NCI-H2227 (cell line): Measurements from ENCODE around the gene KRTAP4-11.
"Not testable (repeated sequence)": the region's sequence is repeated elsewhere in the genome, so short reads cannot be mapped to it uniquely, and the experiment has no call there.

Experiments used
- DNase-seq: peaks from one replicate; lab custom pipeline; 2025; ENCODE audit not compliant: unreplicated experiment; lab: John Stamatoyannopoulos, UW

KRTAP4-11 gene

DNA sequence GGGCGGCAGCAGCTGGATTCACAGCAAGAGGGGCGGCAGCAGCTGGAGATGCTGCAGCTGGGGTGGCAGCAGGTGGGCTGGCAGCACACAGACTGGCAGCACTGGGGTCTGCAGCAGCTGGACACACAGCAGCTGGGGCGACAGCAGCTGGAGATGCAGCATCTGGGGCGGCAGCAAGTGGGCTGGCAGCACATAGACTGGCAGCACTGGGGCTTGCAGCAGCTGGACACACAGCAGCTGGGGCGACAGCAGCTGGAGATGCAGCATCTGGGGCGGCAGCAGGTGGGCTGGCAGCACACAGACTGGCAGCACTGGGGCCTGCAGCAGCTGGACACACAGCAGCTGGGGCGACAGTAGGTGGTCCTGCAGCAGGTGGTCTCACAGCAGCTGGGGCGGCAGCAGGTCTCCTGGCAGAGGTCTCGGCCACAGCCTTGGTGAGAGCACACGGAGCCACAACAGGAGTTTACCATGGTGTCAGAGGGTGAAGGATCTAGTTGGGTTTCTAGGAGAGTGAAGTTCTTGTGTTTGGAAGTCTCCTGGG, at the start of gene KRTAP4-11:
KRTAP4-11 (minus strand) TSS at position 528 of the 541 bp plus-strand sequence; CDS start at position 470, 58 bp downstream.
- DNase-seq: not testable (repeated sequence)

DNA sequence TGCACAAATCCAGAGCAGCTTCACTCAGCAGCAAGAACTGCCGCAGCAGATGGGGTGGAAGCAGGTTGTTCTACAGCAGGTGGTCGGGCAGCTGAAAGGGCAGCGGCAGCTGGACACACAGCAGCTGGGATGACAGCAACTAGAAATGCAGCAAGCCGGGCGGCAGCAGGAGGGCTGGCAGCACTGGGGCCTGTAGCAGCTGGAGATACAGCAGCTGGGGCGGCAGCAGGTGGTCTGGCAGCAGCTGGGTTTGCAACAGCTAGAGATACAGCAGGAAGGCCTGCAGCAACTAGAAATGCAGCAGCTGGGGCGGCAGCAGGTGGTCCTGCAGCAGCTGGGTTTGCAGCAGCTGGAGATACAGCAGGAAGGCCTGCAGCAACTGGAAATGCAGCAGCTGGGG, 49.4 kb upstream of the KRTAP4-11 start:
- DNase-seq: no peak

DNA sequence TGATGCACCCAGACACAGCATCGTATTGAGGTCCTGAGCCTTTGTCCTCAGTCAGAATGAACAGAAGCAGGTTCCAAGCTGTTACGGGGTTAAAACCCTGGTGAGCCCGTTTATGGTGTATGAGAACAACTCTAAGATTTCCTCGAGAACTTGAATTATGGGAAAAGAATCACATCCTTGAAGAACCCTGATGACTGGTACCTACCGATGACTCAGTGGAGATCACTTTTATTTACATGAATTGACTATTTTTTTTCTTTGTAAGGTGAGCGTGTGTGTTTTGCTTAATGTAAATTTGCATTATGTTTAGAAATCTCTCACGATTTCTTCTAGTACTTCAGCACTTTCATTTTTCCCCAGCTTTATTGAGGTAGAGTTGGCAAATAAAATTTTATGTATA, 45.7 kb upstream of the KRTAP4-11 start:
- DNase-seq: no peak

DNA sequence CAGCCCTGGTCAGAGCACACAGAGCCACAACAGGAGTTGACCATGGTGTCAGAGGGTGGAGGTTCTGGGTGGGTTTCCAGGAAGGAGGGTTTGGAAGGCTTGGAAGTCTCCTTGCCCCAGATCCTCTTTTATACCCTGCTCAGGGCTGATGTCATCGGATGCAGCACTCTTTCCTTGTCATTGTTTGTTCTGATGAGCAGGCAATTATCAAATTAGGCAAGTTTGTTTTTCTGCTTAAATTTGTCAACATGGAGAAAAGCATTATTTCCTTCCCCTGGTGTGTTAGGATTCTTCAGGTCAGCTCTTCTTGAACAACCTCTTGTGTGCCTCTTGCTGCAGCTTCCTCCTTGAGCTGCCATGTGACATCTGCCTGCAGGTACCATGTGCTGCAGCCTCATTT, 42.5 kb upstream of the KRTAP4-11 start, which contains the start of gene KRTAP4-4:
KRTAP4-4 (minus strand) TSS at position 101 of the 400 bp plus-strand sequence; CDS start at position 44, 57 bp downstream.
- no peak for DNase-seq

DNA sequence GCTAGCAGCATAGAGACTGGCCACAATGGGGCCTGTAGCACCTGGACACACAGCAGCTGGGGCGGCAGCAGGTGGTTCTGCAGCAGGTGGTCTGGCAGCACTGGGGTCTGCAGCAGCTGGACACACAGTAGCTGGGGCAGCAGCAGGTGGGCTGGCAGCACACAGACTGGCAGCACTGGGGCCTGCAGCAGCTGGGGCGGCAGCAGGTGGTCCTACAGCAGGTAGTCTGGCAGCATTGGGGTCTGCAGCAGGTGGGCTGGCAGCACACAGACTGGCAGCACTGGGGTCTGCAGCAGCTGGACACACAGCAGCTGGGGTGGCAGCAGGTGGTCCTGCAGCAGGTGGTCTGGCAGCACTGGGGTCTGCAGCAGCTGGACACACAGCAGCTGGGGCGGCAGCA, 42.0 kb upstream of the KRTAP4-11 start:
- not testable (repeated sequence) for DNase-seq

DNA sequence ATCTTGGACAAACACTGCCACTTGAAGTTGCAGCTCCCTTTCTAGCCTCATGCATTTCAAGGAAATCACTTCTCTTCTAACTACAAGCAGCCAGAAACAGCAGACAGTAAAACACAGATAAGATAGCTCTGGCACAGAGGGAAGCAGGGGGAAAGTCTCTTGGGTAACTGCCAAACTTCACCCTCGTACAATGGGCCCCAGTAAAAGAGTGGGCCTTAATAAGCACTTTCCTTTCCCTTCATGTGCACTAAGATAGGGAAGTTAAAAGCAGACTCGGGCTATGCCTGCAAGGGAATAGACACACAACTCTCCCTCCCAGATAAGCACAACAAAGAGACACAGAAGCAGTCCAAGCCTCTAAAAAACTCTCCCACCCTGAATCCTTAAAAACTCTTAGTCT, 35.7 kb upstream of the KRTAP4-11 start:
- DNase-seq: peak; percentile 20

DNA sequence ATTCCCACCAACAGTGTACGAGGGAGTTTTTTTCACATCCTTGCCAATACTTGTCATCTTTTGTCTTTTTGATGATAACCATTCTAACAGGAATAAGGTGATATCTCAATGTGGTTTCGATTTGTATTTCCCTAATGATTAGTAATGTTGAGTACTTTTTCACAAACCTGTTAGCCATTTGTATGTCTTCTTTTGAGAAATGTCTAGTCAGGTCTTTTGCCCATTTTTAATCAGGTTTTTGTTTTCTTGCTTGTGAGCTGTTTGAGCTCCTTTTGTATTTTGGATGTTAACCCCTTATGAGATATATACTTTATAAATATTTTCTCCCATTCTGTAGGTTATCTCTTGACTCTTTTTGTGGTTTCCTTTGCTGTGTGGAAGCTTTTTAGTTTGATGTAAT, 33.4 kb upstream of the KRTAP4-11 start:
- no peak for DNase-seq

DNA sequence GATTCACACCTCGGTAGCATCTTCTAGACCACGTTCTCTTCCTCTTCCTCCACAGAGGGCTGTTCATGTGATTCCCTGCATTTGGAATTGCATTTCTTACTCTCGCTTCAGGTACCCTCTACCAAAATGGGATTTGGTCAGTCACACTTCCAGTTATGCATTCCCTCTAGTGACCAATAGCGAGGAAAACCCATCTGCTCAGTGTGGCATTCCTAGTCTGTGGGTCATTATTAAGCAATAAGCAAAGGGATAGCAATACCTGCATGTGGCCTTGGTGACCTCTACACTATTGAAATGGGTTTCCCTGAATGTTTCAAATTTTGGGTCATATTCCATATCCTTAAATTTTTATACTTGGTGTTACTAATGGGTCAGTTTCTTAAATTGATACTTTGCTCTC, 31.9 kb upstream of the KRTAP4-11 start:
- no peak for DNase-seq

DNA sequence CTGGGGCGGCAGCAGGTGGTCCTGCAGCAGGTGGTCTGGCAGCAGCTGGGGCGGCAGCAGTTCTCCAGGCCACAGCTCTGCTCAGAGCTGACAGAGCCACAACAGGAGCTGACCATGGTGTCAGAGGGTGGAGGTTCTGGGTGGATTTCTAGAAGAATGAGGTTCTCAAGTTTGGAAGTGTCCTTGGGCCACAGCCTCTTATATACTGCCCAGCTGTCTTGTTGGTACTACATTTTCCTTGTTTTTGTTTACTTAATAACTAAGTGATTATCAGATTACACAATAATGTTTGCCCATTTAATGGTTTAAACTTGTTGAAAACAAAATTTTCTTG, 31.4 kb upstream of the KRTAP4-11 start, which contains the start of gene KRTAP4-5:
KRTAP4-5 (minus strand) TSS at position 174 of the 334 bp plus-strand sequence; CDS start at position 116, 58 bp downstream.
- DNase-seq: no peak

DNA sequence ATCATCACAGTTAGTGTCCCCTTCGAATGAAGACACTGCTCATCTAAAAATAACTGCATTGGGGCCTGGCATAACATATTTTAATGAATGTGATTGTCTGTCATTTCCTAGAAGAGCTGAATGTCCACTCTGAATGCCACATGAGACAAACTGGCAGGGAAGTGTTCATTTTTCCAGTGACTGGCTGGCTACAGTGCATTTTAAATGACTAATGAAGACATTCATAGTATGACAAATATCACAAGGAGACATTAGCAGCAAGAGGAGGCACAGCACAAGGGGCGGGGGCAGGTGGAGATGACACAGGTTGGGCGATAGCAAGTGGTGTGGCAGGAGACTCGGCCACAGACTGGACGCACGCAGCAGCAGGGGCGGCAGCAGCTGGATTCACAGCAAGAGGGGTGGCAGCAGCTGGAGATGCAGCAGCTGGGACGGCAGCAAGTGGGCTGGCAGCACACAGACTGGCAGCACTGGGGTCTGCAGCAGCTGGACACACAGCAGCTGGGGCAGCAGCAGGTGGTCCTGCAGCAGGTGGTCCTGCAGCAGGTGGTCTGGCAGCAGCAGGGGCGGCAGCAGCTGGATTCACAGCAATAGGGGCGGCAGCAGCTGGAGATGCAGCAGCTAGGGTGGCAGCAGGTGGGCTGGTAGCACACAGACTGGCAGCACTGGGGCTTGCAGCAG, 30.9 kb upstream of the KRTAP4-11 start:
- not testable (repeated sequence) for DNase-seq

DNA sequence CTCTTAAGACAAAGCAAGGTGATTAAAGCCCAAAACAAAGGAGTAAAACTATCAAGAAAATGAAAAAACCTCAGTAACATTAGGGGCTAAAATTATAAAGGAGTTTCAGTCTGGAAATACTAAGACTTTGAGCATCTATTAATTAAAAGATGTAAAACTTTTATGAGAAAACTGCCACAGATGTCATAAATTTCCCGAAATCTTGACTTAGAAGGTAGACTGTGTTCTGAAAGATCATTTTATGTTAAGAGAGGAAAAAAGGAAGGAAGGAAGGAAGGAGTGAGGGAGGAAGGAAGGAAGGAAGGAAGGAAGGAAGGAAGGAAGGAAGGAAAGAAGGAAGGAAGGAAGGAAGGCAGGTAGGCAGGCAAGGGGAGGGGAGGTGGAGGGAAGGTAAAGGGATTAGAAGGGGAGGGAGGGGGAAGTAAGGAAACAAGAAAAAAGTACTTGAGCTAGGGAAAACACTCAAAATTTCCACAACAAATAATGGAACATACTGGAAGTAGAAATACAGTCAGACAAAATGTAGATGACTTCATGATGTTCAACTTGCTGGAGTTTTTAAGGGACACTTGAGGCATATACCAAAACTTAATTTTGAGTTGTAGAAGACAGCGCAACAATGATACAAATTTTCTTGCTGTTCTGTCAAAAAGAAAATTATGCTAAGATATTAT, 29.5 kb upstream of the KRTAP4-11 start:
- no peak for DNase-seq

DNA sequence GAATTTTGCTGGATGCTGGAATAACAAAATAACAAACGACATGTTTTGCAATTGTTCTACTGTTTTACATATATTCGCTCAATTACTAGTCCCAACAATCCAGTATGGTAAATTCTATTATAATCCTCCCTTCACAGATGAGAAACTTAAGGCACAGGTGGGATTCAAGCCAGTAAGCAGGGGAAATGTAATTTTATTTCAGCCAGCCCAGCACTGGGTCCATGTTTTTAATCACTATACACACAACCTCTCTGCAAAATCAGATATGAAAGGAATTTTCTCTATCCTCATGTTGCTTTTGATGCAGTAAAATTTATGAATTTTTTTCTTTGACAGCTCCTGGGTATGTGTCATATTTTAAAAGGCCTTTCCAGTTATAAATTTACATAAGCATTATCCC, 27.1 kb upstream of the KRTAP4-11 start:
- DNase-seq: no peak

DNA sequence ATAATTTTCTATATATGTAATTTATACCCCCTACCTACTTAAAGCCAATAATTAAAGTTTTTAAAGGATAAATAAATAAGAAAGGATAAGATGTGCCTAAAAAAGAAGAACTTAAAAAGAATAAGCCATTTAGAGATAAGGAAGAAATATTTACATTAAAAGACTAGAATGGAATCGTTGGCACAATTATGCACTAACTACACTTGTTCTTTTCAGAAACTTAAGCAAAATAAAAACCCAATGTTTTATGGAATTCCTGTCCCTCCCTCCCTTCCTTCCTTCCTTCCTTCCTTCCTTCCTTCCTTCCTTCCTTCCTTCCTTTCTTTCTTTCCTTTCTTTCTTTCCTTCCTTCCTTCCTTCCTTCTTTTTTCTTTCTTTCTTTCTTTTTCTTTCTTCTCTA, 26.7 kb upstream of the KRTAP4-11 start:
- DNase-seq: no peak

DNA sequence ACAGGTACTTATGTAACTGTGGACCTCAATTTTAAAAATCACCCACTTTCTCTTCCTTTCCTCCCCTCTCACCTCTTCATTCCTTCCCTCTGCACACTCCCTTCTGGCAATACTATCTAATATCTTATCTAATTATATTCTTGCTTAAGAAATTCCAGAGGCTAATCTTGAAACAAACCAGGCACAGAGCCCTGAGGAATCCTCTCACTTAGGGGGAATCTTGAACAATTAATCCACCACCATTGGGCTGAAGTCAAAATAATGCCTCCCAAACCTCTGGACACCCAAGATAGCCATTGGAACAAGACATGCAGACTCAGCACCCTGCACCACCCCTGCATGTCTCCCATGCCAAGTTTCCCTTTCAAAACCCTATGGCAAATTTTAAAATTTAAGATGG, 23.2 kb upstream of the KRTAP4-11 start:
- no peak for DNase-seq

DNA sequence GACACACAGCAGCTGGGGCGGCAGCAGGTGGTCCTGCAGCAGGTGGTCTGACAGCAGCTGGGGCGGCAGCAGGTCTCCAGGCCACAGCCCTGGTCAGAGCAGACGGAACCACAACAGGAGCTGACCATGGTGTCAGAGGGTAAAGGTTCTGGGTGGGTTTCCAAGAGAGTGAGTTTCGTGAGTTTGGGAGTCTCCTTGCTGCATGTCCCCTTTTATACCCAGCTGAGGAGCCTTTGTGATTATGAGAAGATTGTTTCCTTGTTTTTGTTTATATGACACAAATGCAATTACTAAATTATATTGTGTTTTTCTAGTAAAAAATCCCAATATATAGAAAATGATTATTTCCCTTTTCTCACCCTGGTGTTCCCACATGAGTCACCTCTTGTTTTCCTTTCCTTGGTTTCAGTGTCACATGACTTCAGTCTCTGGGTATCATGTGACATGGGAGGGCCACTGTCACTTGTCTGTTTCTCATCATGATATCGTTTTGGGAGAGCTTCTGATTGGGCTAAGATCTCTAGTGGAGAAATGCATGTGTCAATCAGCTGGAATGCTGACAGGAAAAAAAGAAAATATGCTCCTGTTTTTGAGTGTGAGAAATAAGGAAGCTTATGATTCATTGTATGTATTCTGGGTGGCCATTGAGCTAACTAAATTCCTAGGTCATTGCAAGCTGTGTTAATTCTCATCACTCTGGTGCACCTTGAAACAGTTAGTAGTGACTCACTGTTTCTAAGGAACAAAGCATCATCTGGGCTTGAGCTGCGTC, 22.4 kb upstream of the KRTAP4-11 start, which contains the start of gene KRTAP4-6:
KRTAP4-6 (minus strand) TSS at position 185 of the 772 bp plus-strand sequence; CDS start at position 128, 57 bp downstream.
- no peak for DNase-seq

DNA sequence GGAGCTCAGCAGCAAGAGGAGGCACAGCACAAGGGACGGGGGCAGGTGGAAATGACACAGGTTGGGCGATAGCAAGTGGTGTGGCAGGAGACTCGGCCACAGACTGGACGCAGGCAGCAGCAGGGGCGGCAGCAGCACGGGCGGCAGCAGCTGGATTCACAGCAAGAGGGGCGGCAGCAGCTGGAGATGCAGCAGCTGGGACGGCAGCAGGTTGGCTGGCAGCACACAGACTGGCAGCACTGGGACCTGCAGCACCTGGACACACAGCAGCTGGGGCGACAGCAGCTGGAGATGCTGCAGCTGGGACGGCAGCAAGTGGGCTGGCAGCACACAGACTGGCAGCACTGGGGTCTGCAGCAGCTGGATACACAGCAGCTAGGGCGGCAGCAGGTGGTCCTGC, 21.7 kb upstream of the KRTAP4-11 start:
- DNase-seq: not testable (repeated sequence)

DNA sequence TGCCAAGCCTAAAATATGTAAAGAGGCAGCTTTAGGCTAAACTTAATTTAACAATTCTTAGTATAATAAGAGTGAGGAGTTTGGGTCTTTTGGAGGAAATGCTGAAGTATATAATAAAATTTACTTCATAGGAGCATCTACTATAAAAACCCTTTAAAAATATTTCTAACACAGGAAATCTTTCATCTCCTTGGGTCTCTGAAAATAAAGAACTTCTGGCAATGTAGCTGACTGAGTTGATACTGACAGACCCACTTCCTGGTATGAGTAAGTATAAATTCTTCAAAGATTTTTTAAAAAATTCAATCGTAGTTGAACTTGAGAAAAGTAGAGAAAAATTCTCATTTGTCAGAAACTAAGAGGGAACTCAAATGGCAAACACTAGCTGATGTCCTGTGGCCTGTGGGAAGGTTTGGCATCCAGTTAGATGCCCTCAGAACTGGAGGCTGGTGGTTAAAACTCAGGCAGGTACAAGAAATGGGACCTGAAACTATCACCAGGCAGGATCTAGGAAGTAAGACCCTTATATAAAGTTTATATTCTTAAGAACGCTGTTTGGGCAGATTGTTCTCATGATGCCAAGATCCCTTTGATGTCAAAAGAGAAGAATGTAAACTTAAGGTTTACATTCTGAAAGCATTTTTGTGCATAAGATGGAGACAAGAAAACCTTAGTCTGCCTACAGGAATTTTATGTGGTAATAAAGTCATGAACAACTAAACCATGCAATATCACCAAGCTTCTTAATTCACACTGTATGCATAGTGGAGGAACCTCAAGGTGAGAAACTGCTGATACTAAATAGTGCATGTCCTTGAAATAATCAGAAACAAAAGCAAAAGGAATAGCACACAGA, 15.9 kb upstream of the KRTAP4-11 start:
- no peak for DNase-seq

DNA sequence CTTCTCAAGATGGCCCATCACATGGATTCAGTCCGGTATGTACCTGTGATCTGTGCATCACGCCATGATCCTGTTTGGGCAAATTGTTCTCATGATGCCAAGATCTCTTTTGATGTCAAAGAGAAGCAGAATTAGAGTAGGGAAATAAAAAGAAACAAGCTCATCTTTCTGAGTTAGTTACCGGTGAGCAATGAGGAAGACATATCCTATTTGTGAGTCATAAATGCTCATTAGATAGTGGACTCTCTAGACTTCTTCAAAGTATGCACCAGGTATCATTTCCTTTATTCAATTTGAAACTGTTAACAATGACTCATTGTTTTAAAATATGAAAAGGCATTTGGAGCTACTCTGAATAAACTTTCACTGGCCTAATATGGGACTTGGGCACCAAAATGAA, 13.8 kb upstream of the KRTAP4-11 start:
- no peak for DNase-seq

DNA sequence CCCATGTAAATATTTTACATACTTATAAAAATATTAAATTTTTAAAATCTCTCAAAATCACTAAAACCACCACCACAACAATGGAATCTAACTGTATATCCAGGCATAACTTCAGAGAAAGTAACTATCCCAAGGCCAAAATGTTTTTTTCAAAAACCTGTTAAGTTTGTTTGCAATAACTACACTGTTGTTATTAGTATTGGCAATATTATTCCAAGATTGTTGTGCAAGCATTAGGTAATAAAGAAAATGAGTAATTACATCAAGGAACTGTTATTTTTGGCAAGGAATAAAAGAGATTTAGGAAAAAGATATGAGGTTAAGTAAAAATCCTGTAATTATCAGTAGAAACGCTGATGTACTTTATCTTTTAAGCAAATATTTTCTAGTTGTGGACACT, 9.2 kb upstream of the KRTAP4-11 start:
- DNase-seq: no peak

DNA sequence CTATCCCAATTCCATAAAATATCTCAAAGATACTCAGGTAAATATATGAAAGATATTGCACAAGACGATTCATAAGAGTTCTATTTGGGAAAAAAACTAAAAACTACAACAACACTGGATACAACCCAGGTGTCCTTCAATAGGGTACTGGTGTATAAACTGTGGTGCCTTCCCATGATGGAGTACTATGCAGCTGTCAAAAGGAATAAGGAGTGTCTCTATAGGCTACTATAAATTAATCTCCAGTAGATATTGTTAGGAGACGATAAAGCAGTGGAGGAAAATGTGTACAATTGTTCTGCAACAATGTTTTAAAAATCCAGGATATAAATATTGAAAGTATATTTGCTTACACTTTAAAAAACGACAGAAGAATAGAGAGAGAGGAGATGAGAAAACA, 8.2 kb upstream of the KRTAP4-11 start:
- DNase-seq: no peak
